HS-5 (cell line): ENCODE results near the gene AREL1.

Source experiments
- DNase-seq: peaks from one replicate; pipeline ENCODE4 v3.0.0-alpha.2; 2012; ENCODE audit warnings: low read depth

AREL1 gene

DNA sequence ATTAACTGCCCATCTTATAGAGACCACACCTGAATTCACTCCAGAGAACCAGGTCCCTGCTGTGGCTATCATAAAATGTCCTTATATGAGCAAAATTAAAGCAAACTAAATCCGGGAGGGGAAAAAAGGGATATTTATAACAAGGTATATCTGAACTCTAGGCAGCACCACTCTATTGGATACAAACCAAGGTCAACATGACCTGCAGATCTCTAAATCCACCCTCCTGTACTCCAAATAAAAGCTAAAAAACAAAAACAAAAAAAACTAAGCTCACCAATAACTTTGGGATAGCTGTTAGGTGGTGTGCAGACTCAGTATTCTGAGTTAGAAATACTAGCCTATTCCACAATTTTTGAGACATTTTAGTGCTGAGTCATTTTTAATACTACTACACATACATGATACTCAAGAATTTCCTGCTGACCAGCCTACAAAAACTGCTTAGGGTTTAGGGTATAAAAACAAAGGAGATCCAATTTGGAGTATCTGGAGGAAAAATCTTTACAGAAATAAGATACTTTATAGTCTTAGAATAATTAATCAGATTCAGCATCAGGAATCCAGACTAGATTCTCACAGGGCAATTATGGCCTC is 54.2 kb downstream of the AREL1 start:
- DNase-seq, result no peak

DNA sequence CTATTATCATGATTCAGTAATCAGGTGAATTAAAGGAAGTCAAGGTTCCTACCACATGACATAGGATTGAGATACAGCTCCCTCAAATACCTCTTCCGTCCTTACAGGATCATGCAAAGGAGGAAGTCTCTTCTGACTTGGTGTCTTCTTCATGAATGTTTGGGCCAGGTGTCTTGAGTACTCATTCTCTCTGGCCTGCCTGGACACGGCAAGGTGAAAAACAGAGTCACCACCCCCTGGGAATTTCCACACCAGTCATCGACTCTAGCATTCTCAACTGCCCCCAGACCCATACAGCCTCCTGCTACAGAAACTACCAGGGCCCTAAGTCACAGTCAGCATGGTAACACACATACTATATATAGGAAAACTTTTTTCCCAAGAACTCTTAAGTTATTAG is 55.9 kb downstream of the AREL1 start:
- DNase-seq, result no peak

DNA sequence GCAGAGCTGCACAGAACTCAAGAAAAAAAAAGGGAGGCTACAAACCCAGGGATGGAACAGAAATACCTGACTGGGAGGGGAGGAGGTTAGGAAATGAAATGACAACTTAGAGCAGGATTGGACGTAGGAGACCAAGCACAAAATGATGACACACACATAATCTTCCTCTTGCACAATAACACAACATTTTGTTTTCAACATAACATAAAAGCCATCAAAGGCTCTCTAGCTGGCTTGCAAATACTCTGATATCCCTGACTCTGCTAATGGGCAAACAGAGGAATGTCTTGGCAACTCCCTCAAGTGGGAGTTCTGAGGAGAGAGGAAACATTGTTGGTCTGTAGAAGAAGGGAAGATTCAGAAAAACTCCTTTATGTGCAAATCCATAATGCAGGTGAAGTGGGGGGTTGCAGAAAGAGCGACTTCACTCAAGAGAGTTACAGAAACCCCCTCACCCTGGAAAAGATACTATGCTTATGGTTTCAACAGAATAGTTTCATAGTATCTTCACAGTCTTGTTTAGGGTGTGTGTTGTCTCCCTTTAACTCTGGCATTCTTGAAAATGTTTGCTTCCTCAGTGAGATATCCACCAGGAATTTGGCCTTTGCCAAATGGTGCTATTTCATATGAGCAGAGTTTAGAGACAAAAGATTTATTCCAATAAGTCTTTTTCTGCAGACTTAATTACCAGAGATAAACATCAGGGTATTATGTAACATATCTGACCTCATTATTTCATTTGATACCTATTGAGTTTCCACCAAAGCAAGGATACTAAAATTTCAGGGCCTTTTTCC is 57.1 kb downstream of the AREL1 start:
- no peak for DNase-seq

DNA sequence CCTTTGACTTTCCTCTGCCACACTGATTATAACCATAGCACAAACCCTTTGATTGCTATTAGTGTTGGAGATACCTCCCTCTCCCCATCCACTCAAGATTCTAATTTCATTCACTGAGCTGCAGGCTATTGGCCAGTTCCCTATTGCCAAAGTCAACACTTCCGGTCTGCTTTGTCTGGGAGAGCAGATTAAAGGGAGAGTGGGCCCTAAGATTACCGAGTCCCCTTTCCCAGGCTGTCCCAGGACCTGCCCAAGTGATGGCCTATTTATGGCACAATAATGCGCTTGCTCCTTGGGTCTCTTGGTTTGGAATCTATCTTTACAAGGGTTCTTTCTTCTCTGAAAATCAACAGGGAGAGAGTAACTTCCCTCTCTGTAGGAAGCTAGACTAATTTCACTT is 57.9 kb downstream of the AREL1 start:
- no peak for DNase-seq

DNA sequence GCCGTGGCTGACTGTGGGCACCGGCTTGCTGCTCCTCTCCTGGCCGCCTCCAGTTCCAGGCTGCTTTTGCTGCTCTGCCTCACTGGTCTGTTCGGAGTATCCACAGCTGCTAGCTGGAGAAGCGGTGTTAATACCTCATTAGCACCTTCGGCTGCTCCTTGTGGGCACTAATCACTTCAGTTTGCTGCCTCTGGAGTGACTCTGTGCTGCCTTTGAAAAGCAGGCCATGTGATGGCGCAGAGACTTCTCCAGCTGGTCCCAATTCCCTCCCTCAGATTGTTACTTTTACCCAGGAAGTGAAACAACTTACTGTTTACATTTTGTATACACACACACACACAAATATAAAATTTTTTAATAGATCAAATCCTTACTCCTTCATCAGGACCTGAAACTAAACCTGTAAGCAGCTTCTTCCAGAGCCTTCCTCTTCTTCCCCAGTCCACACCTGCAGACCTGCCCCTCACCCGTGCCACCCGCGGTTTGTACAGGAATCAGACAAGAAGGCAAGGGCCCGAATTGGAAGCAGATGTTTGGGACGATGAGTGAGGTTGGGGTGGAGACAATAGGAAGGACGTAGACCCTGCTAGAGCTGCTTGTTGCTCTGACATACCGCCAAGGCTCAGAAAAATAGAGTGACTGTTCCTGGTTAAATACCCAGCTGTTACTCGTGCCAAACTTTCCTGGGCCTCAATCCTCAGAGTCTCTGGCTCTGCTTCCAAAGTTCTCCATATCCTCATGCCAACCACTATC is 59.3 kb downstream of the AREL1 start:
- no peak for DNase-seq

DNA sequence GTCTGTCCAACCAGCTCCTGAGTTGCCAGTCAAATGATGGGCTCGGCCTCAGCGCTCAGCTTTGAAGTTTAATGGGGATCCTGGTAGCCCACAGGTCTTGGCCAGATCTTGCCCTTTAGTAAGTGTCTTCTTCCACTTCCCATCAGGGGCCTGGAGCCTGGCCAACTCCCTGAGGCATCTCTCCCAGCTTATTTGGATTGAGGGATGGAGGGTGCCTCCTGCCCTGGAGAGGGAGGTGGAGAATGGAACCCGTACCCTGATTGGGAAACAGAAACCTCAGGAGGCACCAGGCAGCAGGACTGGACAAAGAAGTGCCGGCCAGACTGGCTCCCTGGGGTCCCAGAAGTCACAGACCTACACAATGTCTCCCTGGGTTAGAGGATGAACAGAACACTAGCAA is 60.3 kb downstream of the AREL1 start:
- DNase-seq, result no peak

DNA sequence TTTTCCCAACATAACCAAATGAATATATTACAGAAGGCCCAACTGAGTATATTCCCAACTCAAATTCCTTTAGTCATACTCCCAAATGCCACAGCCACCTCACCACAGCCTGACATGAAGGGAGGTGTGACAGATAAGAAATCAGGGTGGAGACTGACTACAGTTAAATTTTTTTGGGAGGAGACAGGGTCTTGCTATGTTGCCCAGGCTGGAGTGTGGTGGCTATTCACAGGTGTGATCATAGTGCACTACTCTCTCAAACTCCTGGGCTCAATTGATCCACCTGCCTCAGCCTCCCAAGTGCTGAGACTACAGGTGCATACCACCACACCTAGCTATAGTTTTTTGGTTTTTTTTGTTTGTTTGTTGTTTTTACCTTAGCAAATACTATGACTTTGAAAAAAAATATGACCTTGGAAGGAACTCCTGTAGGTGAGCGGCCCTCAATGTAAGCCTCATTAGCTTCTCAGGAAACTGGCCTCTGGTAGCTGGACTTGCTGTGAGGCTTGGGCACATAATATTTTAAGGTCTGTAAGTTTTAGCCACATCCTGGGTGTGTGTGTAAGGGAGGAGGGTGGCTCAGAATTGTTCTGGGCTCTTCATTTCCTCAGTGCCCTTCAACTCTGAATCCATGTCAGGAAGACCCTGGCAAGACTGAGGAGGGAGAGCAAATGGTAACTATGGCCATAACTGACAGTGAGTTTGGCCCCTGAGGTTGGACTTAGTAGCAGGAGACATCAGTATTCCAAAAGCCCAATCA is 61.8 kb downstream of the AREL1 start:
- no peak for DNase-seq

DNA sequence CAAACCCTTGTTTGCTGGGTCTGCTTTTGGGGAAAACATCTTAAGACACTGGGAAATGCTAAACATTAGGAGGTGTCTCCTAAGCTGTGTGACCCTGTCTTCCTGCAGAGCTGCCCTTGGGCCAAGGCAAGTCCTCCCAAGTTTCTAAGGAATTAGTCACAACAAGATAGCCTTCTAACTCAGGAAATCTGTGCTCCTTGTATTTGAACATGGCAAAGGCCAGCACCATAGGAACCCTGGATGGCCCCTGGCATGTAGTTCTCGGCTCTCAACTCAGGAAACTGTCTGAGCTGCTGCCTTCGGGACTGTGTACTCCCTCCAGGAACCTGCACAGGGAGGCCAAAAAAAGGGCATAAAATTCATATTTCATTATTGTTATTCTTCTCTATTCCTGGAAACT is 63.2 kb downstream of the AREL1 start:
- no peak for DNase-seq

DNA sequence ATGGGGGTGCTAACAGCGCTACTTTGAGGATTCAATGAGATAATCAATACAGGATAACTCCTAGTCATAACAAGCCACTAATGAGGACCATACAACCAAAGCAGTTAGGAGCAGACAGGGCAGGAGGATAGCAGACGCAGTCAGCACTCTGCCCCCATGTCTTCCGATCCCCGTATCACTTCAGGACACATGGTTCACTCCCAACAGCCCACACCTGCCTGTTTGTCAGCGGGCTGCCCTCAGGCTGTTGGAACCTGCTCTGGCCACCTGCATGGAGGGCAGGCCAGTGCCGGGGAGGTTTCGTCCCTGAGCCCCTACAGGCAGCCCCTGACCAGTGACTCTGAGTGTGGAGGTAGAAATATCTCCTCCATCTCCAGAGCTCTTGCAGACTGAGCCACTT is 63.7 kb downstream of the AREL1 start:
- DNase-seq, result no peak

DNA sequence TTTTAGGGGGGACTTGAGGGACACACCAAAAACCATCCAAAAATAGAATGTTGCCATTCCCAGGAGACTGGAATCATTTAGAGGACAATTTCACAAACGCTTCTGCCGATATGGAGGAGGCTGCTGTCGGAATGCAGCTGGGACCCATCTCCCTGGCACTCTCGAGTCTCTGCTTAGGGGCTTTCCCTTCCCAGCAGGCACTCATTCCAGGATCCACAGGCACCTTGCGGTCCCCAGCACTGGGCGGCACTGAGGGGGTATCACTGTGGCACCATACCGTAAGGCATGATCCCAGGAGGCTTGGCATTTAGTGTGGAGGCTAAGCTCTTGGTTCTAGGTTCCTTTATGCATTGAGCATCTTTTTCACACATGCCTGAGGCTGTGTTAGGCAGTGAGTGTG is 64.3 kb downstream of the AREL1 start:
- DNase-seq, result no peak

DNA sequence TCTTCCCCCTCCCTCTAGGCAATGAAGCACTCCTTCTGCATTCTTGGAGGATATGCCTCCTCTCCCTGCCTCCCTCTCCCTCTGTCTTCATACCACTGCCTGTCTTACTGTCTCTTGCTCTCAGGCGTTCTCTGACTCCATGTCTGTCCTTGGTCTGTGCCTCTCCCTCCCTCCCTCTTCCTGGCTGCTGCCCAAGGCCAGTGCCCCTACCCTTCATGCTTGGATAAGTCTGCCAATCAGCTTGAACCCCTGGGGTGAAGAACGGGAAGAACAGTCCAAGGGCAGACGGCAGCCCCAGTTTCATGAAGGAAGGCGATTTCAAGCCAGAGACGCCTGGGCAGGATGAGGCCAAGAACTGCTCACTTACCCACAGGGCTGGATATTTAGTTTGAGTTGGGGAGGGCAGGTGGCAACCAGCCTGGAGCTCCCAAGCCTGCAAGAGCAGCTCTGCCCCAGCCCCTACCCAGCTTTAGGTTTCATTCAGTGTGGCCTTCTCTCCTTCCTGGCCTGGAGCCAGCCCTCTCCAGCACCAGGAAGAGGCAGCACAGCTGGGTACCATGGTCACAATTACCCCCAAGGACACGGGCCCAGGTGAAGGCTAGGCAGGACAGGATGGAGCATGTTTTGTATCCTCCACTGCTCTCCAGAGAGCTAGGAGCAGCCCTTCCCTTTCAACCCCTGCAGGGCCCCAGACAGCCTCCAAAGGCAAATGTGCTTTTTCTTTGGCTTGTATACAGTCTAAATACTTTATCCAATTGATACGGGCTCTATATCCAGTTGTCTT is 65.0 kb downstream of the AREL1 start:
- no peak for DNase-seq

DNA sequence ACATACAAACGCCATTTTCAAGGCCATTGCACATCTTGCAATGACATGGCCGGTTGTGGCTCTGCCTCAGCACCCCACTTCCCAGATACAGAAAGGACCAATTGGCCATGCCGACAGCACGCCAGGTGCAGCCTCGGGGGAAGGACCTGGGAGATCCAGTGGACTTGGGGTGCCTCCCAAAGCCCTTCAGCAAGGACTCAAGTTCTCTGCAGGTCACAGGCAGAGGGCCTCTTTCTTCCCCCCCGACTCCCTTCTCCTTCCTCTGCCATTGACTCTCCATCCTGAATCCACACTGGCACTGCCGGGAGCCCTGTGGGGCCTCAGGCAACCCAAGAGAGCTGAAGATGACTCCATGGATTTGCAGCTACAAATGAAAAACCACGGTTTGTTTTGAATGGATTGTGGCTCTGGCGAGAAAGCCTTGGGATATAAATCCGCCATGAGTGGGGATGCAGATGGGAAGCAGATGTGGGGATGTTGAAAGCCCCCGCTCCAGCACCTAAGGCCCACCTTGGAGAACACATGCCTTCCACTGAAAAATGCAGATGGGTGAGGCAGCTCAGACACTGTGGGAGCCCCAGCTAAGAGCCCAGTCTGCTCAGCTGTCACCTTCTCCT is 65.7 kb downstream of the AREL1 start:
- no peak for DNase-seq

DNA sequence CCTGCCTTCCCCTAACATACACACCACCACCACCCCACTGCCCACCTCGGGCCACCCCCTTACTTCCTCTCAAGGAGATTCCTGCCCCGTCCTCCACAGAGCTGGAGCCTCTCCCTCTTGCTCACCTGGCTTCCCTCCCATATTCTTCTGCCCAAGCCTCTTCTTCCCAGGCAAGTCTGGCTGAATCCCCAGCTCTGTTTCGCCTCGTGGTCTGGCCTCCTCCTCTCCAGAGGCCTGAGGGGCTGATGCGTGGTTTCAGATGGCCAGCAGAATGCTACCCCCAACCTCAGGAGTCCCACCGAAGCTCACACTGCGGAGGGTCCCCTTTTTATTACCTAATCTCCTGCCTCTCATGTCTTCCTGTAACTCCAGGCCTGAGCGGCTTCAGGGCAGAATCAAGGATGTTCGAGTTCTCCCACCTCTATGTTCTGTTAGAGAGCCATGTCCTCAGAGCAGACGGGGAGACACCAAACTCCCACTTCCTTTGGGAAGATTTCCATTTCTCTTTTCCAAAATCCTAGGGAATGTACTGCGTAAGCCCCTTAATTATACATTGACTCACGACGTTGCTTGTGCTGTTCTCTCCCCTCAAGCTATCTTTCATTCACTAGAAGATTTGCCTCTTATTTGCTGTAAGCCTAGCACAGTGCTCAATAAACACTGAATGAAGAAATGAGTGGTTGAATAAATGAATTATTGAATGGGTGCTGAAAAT is 67.0 kb downstream of the AREL1 start:
- DNase-seq, result no peak

DNA sequence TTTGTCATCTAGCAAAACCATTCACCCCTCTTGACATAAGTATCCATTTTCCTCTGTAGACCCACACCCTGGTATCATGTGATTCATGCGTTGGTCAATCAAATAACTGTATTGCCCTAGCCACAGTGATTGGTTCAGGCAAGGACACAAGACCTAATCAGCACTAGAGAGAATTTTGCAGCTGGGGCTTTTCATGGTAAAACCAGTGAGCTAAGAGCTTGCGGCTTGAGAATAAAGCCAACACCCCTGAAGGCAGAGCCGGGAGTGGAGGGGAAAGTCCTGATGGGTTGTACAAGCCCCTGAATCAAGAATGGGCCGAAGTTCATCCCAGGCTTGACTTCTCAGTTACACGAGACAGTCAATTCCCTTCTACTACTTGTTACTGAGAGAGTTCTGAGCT is 67.6 kb downstream of the AREL1 start:
- no peak for DNase-seq

DNA sequence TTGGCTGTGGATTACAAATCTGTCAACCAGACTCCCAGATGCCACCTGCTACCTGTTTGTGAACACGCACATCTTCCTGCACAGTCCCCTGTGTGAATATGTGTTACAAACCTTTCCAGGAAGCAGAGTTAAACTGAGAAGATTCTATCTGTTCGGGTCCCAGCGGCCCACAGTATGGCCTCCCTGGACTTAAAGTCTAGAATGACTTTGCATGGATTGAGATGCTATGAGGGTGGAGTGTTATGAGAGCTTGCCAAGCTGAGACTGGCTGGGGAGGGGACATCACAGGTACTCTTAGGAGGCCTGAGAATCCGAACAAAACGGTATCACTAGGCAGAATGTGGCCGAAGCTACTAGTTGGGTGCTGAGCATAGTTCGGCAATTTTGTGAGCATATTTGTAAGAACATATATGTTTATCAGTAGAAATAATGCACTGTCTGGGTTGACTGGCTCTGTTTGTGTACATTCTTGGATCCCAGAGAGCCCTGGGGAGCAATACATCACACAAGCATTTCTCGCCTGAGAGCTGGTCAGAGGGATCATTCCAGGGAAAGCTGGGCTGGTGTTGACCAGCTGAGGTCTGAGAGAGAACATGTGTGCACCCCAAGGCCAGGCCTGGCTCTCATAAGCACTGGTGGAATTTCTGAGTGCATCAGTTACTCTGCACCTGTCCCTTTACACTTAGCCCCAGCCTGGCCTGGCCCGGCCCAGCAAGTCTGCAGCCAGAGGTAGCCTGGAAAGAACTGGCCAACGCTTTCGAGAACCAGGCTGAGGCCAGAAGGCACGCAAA is 71.1 kb downstream of the AREL1 start:
- no peak for DNase-seq

DNA sequence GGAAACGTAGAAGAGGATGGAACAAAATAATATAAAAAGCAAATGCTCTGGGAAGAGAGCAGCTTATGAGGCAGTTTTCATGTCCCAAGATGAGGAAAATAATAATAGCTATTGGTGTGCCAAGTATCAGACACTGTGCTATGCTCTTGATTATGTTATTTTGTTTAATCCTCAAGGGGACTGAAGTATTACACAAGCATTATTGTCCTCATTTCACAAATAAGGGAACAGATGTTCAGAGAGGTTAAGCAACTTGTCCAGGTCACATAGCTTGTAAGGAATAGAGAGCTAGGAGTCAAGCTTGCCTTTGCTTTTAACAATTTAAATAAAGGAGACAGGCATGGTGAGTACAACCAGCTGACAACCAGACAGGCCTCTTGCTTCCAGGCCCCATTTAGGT is 73.9 kb downstream of the AREL1 start:
- DNase-seq, result no peak

DNA sequence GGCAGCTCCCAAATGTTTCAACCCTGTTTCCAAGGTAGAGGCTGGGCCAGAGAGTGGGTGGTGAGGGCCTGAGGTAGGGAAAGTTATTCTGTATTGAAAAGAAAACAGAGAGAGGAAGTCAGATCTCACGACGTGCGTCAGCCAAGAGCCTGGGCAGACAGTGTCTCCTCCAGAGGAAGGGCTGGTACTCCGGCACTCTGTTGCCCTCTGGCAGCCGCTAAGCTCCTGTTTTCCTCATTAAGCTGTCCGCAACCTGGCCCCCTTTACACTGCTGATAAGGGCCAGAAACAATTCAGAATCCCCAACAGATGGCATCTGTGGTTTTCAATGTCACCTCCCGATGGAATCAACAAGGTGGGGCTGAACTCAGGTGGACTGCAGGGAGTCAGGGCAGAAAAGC is 74.8 kb downstream of the AREL1 start:
- no peak for DNase-seq

DNA sequence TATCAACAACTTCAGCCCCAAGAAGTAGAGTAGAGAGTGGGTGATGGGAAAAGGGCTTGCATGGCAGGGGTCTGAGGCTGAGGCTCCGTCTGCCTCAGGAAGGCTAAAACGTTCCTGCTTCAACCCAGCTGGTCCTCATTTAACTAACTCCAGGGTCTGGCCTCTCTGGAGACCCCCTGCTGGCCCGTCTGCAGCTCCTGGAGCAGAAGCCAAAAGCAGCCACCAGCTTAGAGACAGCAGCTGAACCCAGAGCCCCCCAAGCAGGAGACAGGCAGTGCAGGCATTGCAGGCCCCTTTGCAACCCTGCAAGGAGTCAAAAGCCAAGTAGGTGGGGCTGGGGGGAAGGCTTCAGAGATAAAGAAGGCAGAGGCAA is 75.7 kb downstream of the AREL1 start:
- DNase-seq, result no peak

DNA sequence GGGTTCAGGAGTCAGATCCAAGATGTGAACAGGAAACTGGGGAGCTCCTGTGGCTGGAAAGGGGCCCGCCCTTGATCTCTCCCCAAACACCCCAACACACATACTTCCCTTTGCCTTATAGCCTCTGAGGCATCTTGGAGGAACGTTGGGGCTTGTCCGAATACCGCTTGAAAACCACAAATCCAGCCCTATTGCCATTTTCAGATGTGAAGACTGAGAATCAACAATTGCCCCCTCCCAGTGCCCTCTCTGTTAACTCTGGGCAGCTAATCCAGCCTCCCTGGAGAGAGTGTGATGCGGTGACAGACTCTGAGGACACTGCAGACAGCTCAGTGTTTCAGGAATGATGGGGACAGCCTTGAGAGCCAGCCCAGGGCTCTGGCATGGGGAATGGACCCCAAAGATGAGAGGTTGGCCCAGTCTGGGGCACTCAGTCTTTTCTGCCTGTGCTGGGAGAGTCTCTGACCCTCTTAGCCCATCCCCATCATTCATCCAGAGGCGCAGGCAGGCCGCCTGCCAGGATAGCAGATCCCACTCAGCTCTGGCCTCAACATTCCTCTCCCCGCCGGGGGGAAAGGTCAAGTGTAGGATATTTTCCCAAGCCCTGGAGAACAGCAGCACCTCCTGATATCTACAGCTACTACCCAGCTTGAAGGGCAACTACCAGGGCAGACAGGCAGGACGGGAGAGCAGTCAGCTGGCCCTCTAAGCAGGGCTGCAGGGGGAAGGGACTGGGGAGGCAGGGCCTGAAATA is 76.3 kb downstream of the AREL1 start:
- DNase-seq, result no peak
